Mesenchymal stem cell (in vitro differentiated cells and primary cell): Measurements from ENCODE around the gene PLTP.
"Not testable (repeated sequence)": the region's sequence is repeated elsewhere in the genome, so short reads cannot be mapped to it uniquely, and the experiment has no call there.

ENCODE experiments used
- DNase-seq: peaks from one replicate; pipeline ENCODE4 v3.0.0-alpha.2; 2013
- H2AFZ ChIP-seq: one replicate; pipeline ENCODE4 v1.6.1; 2013; ENCODE audit warnings: low read depth, mild to moderate bottlenecking, control low read depth, inconsistent platforms, low read length, moderate library complexity
- H2AK5ac ChIP-seq: 2 replicates; pipeline ENCODE4 v1.6.1; 2013; ENCODE audit warnings: low read length, moderate library complexity, mild to moderate bottlenecking, inconsistent platforms; ENCODE audit not compliant: severe bottlenecking
- H2BK120ac ChIP-seq: one replicate; pipeline ENCODE4 v1.6.1; 2013; ENCODE audit warnings: low read depth, mild to moderate bottlenecking, inconsistent platforms, low read length, moderate library complexity
- H2BK12ac ChIP-seq, 2 experiments: one replicate each; pipeline ENCODE4 v1.6.1; 2013; ENCODE audit warnings: inconsistent platforms in 2 of 2, low read length in 2 of 2, mild to moderate bottlenecking in 2 of 2, moderate library complexity in 2 of 2, control low read depth in 1 of 2
- H2BK15ac ChIP-seq: one replicate; pipeline ENCODE4 v1.6.1; 2013; ENCODE audit warnings: mild to moderate bottlenecking, low read depth, inconsistent platforms; ENCODE audit not compliant: poor library complexity, severe bottlenecking
- H2BK5ac ChIP-seq: 2 replicates; pipeline ENCODE4 v1.6.1; 2013; ENCODE audit warnings: low read depth, mild to moderate bottlenecking, low read length, control low read depth, inconsistent platforms; ENCODE audit not compliant: poor library complexity, severe bottlenecking
- H3K14ac ChIP-seq, 2 experiments: one replicate each; pipeline ENCODE4 v1.6.1; 2013; ENCODE audit warnings: inconsistent platforms in 2 of 2, low read length in 2 of 2, control low read depth in 1 of 2, mild to moderate bottlenecking in 1 of 2, moderate library complexity in 1 of 2
- H3K18ac ChIP-seq, 2 experiments: one replicate each; pipeline ENCODE4 v1.6.1; 2013; ENCODE audit warnings: inconsistent platforms in 2 of 2, low read length in 2 of 2, control low read depth in 1 of 2, low read depth in 1 of 2, mild to moderate bottlenecking in 1 of 2
- H3K23ac ChIP-seq, 2 experiments: one replicate each; pipeline ENCODE4 v1.6.1; 2013; ENCODE audit warnings: inconsistent platforms in 2 of 2, low read length in 2 of 2, mild to moderate bottlenecking in 2 of 2, moderate library complexity in 2 of 2, control low read depth in 1 of 2
- H3K27ac ChIP-seq: 2 replicates; pipeline ENCODE4 v1.5.1; 2013; ENCODE audit warnings: mild to moderate bottlenecking, moderate library complexity, low read length, control low read depth, inconsistent platforms; ENCODE audit not compliant: poor library complexity, severe bottlenecking
- H3K27me3 ChIP-seq, 2 experiments: 2 replicates each; pipeline versions ENCODE4 v1.6.1 to v1.7.0; 2013; ENCODE audit warnings: low read length in 2 of 2, mild to moderate bottlenecking in 2 of 2, moderate library complexity in 2 of 2, control low read depth in 1 of 2, inconsistent platforms in 1 of 2; ENCODE audit not compliant: control insufficient read depth in 1 of 2, insufficient read depth in 1 of 2
- H3K36me3 ChIP-seq, 2 experiments: 2 replicates each; pipeline versions ENCODE4 v1.6.1 to v1.7.0; 2013; ENCODE audit warnings: low read length in 2 of 2, control low read depth in 1 of 2, inconsistent platforms in 1 of 2, low read depth in 1 of 2, mild to moderate bottlenecking in 1 of 2; ENCODE audit not compliant: insufficient read depth in 2 of 2, control insufficient read depth in 1 of 2
- H3K4ac ChIP-seq, 2 experiments: one replicate each; pipeline ENCODE4 v1.6.1; 2013; ENCODE audit warnings: inconsistent platforms in 2 of 2, low read length in 2 of 2, mild to moderate bottlenecking in 2 of 2, moderate library complexity in 2 of 2, control low read depth in 1 of 2, low read depth in 1 of 2
- H3K4me1 ChIP-seq: 2 replicates; pipeline ENCODE4 v1.6.1; 2013; ENCODE audit warnings: low read depth, low read length, control low read depth; ENCODE audit not compliant: control insufficient read depth, insufficient read depth
- H3K4me2 ChIP-seq: 2 replicates; pipeline ENCODE4 v1.6.1; 2013; ENCODE audit warnings: low read length, mild to moderate bottlenecking, inconsistent platforms; ENCODE audit not compliant: poor library complexity, severe bottlenecking
- H3K4me3 ChIP-seq, 2 experiments: 2 replicates each; pipeline versions ENCODE4 v1.5.1 to v1.7.0; 2013; ENCODE audit warnings: low read length in 2 of 2, mild to moderate bottlenecking in 2 of 2, control low read depth in 1 of 2, low read depth in 1 of 2; ENCODE audit not compliant: insufficient read depth in 1 of 2
- H3K79me1 ChIP-seq: replicated peaks from 2 replicates; pipeline ENCODE4 v1.6.1; 2013; ENCODE audit warnings: mild to moderate bottlenecking, control low read depth, low read length, inconsistent platforms; ENCODE audit not compliant: poor library complexity, severe bottlenecking
- H3K9ac ChIP-seq: 2 replicates; pipeline ENCODE4 v1.7.0; 2013; ENCODE audit warnings: mild to moderate bottlenecking, low read length, moderate library complexity
- H3K9me3 ChIP-seq: 2 replicates; pipeline ENCODE4 v1.7.0; 2013; ENCODE audit warnings: mild to moderate bottlenecking, low read length; ENCODE audit not compliant: control insufficient read depth
- H4K8ac ChIP-seq: one replicate; pipeline ENCODE4 v1.6.1; 2013; ENCODE audit warnings: inconsistent platforms, mild to moderate bottlenecking, low read length, moderate library complexity
- H4K91ac ChIP-seq: one replicate; pipeline ENCODE4 v1.6.1; 2013; ENCODE audit warnings: mild to moderate bottlenecking, low read length, inconsistent platforms
- WGBS: methylation state at CpG from one replicate; pipeline ENCODE4 v1.1.7; 2013; ENCODE audit warnings: mixed read lengths; 5-methylcytosine and 5-hydroxymethylcytosine counted together

The PLTP gene

DNA sequence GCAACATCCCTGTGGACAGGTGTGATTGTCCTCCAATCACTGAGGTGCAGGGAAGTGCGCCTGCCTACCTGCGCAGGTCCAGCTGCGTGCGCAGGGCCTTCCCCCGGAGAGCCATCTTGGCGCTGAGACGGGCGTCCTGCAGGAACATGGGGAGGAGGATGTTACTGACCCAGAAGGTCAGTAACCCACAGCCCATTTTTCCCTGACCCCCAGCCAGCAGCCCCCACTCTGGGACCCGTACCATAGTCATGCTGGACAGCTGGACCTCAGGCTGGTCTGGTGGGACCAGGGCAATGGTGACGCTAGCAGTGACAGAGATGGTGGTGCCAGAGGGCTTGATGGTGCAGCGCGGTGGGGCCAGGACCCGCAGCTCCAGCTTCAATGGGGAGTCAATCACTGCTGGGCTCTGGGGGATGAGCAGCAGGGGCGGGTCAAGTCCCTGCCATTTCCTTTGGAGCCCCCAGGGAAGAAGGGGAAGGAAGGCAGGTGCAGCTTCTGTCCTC, 9.7 kb downstream of the PLTP start:
- no peaks in the 10 kb centered on the region for H3K27me3 ChIP-seq
- H3K27ac ChIP-seq: no peak overlapping the region
- no peak overlapping the region for H2BK12ac ChIP-seq
- no peak for DNase-seq
- H2AK5ac ChIP-seq: no peak overlapping the region
- no peak overlapping the region for H2BK120ac ChIP-seq
- H2BK5ac ChIP-seq: no peak overlapping the region
- H3K79me1 ChIP-seq: peaks cover 2% of the 10 kb centered on the region
- no peak overlapping the region for H2BK15ac ChIP-seq
- no peak overlapping the region for H3K14ac ChIP-seq
- no peak overlapping the region for H3K23ac ChIP-seq
- H3K9ac ChIP-seq: no peak overlapping the region
- H3K4me1 ChIP-seq: peaks cover 8% of the 10 kb centered on the region
- peaks cover 58 to 67% of the 10 kb centered on the region in 2 experiments for H3K36me3 ChIP-seq
- peak overlapping the region; percentile 14 for H4K91ac ChIP-seq
- no peak overlapping the region for H4K8ac ChIP-seq
- H2AFZ ChIP-seq: no peak overlapping the region
- 97% methylated on average over 13 of the region's 14 CpGs for WGBS
- H3K4me2 ChIP-seq: no peak overlapping the region
- no peak overlapping the region for H3K4me3 ChIP-seq
- H3K9me3 ChIP-seq: no peaks in the 10 kb centered on the region
- no peak overlapping the region for H3K4ac ChIP-seq
- no peak overlapping the region for H3K18ac ChIP-seq

GRCh38 chr20:45901332-45901731, 10.6 kb downstream of the PLTP start:
- H3K36me3 ChIP-seq: peaks cover 62 to 74% of the 10 kb centered on the region in 2 experiments
- H2BK15ac ChIP-seq, H3K27me3 ChIP-seq, H3K18ac ChIP-seq, H2AFZ ChIP-seq, DNase-seq, H3K4me2 ChIP-seq, H3K27ac ChIP-seq, H4K91ac ChIP-seq, H3K9ac ChIP-seq, H2BK120ac ChIP-seq, H3K79me1 ChIP-seq, H3K4ac ChIP-seq, H3K4me1 ChIP-seq, H3K23ac ChIP-seq, H3K9me3 ChIP-seq, H3K14ac ChIP-seq, H2AK5ac ChIP-seq, H2BK12ac ChIP-seq, H4K8ac ChIP-seq, H3K4me3 ChIP-seq, H2BK5ac ChIP-seq: not testable (repeated sequence)
- 97% methylated on average over 6 of the region's 6 CpGs for WGBS

DNA sequence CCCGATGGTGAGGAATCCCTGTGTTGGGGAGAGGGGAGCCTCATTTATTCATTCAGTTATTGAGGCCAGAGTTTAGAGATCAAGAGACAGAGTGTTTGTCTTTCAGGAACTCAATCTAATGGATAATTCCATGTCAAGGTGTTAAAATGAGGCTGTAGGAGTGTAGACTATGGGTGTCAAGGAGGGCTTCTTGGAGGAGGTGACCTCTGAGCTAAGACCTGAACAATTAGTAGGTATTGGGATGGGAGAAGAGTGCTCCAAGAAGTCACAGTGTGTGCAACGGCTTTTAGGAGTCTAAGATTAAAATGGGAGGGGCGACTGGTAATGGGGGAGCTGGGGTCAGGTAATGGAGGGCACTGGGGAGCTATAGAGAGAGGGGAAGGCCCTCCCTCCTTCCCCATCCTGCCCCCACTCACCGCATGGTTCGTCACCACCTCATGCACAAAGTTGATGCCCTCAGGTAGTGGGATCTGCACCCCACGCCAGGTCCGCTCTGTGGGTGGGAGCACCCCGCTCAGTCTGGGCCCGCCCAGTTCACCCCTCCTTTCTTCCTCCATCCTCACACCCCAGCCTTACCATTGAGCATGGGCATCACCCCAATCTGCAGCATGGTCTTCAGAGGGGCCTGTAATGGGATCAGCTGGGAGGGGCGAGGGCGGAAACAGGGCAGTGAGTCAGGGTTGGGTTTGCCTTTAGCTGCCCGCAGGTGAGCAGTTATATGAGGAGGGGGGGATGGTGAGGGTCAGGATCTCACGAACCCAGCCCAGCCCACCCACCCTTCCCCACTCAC, 12.7 kb downstream of the PLTP start:
- no peak for DNase-seq
- no peak overlapping the region for H3K4ac ChIP-seq
- no peak overlapping the region for H3K23ac ChIP-seq
- no peaks in the 10 kb centered on the region for H3K27me3 ChIP-seq
- H4K8ac ChIP-seq: no peak overlapping the region
- H2BK120ac ChIP-seq: no peak overlapping the region
- no peak overlapping the region for H3K18ac ChIP-seq
- no peak overlapping the region for H2BK12ac ChIP-seq
- no peak overlapping the region for H3K27ac ChIP-seq
- no peak overlapping the region for H3K9ac ChIP-seq
- H3K36me3 ChIP-seq: peaks cover 62 to 77% of the 10 kb centered on the region in 2 experiments
- peak overlapping the region; percentile 6 for H2BK15ac ChIP-seq
- H3K14ac ChIP-seq: no peak overlapping the region
- no peaks in the 10 kb centered on the region for H3K4me1 ChIP-seq
- WGBS: 96% methylated on average over 10 of the region's 13 CpGs
- no peak overlapping the region for H2AFZ ChIP-seq
- H2AK5ac ChIP-seq: no peak overlapping the region
- H3K79me1 ChIP-seq: peaks cover 2% of the 10 kb centered on the region
- H4K91ac ChIP-seq: no peak overlapping the region
- H3K4me3 ChIP-seq: no peak overlapping the region
- no peak overlapping the region for H3K4me2 ChIP-seq
- no peak overlapping the region for H2BK5ac ChIP-seq
- H3K9me3 ChIP-seq: no peaks in the 10 kb centered on the region

GRCh38 chr20:45898285-45898684, 13.7 kb downstream of the PLTP start:
- Histone ChIP-seq H3K9me3 (no peaks in the 10 kb centered on the region), H2BK5ac (no peak overlapping the region), H3K4me3 (no peak overlapping the region), H3K23ac (no peak overlapping the region), H3K79me1 (peaks cover 2% of the 10 kb centered on the region), H2AFZ (no peak overlapping the region), H2BK12ac (no peak overlapping the region), H2BK15ac (no peak overlapping the region), H4K91ac (no peak overlapping the region), H3K14ac (no peak overlapping the region), H2BK120ac (no peak overlapping the region), H3K9ac (no peak overlapping the region), H3K4ac (no peak overlapping the region), H3K4me1 (peaks cover 2% of the 10 kb centered on the region), H4K8ac (no peak overlapping the region), H3K36me3 (peaks cover 68 to 80% of the 10 kb centered on the region in 2 experiments), H3K18ac (no peak overlapping the region), H3K27me3 (no peaks in the 10 kb centered on the region), H3K4me2 (no peak overlapping the region), H3K27ac (no peak overlapping the region), H2AK5ac (no peak overlapping the region)
- 93% methylated on average over 11 of the region's 12 CpGs for WGBS
- no peak for DNase-seq
